GM10248 (cell line): Measurements from ENCODE around the gene HMGCL.

ENCODE experiments used
- CTCF ChIA-PET: fragments of 300-600 bp; sonication (Branson Sonifier 250); formaldehyde crosslinking; extraction: SDS; loops from one replicate; lab custom pipeline; 2021; ENCODE audit warnings: antibody characterized with exemption; lab: Yijun Ruan, JAX
- POLR2A ChIA-PET: fragments of 350-650 bp; sonication (Branson Sonifier 250); formaldehyde crosslinking; extraction: SDS; loops from one replicate; lab custom pipeline; 2020; ENCODE audit warnings: antibody characterized with exemption; lab: Yijun Ruan, JAX
- DNase-seq: peaks from one replicate; pipeline ENCODE4 v3.0.0; 2012; ENCODE audit errors: extremely low spot score
- CTCF ChIP-seq: IDR thresholded peaks from 2 replicates; pipeline ENCODE4 v1.5.1; 2012; ENCODE audit warnings: mild to moderate bottlenecking, low read depth; ENCODE audit errors: extremely low read depth, missing control alignments, control extremely low read depth

The HMGCL gene

GRCh38 chr1:23799570-23800399 is 25.4 kb downstream of the HMGCL start:
- POLR2A ChIA-PET: interaction anchor here (0.6 kb wide), 1 partner anchor 19 kb away, joined by 3 read pairs; no protein-coding TSS in a partner anchor
- peak; percentile 77 for DNase-seq
- CTCF ChIA-PET: interaction anchor here (2.4 to 16.4 kb wide), 3 partner anchors 11 to 117 kb away, joined by 6 to 169 read pairs (median 11); no protein-coding TSS in a partner anchor
- TF ChIP-seq CTCF: no peak

DNA sequence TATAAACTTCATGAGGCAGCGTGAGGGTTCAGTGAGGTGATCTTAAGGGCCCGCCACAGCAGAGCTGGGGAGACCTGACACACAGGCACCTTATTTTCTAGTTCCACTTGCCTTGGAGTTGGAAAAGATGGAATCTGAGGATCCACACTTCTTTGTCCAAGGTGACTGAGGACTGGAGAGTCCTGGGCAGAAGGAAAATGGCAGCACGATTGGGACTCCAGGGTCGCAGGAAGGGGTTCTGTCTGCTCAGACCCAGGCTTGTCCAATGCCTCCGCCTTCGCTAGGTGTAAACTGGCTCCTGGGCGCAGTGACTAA is 26.0 kb downstream of the HMGCL start:
- TF ChIP-seq CTCF: no peak
- POLR2A ChIA-PET: no interaction called here
- no peak for DNase-seq
- CTCF ChIA-PET: interaction anchor here (2.4 to 16.4 kb wide), 3 partner anchors 11 to 118 kb away, joined by 6 to 169 read pairs (median 11); no protein-coding TSS in a partner anchor

- no peak for DNase-seq
- ChIA-PET CTCF (interaction anchor here (1.2 to 16.4 kb wide), 6 partner anchors 12 to 118 kb away, joined by 3 to 169 read pairs (median 5); no protein-coding TSS in a partner anchor), POLR2A (no interaction called here)
- no peak for TF ChIP-seq CTCF
Observed at GRCh38 chr1:23798662-23799142, 26.5 kb downstream of the HMGCL start.

DNA sequence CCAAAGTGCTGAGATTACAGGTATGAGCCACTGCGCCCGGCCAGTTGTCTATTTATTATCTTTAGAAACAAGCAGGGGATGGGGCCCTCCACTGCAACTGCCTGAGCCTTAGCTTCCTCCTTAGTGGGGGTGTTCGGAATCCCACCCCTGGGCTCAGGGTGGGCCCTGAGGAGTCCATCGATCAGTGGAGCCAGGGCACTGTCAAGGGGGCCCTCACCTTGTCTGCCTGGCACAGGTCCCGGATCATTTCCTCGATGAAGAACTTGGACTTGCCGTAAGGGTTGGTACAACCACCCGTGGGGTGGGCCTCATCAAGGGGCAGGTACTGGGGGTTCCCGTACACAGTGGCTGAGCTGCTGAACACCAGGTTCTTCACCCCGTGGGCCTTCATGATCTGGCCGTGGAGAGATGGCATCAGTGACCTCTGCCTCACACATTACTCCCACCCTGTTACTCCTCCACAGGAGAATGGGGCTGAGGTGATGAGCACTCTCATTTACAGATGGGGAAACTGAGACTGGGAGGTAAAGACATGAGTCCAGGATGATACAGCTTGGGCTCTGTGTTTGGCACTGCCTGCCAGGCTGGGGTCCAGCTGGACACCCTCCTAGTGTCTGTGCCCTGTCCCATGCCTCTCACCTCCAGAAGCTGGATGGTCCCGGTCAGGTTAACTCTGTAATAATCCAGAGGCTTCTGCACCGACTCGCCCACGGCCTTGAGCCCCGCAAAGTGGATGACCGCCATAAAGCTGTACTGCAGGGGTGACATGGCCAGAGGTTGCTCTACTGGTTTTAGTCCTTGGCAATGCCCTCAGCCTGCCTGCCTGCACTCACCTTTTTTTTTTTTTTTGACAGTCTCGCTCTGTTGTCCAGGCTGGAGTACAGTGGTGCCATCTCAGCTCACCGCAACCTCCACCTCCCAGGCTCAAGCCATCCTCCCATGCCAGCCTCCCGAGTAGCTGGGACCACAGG is 27.5 kb downstream of the HMGCL start:
- no peak for TF ChIP-seq CTCF
- no peak for DNase-seq
- ChIA-PET CTCF (interaction anchor here (0.8 to 16.4 kb wide), 7 partner anchors 10 to 119 kb away, joined by 3 to 169 read pairs (median 4); no protein-coding TSS in a partner anchor), POLR2A (no interaction called here)

- CTCF ChIA-PET: interaction anchor here (1.7 to 16.4 kb wide), 2 partner anchors 14 to 27 kb away, joined by 4 to 169 read pairs; no protein-coding TSS in a partner anchor
- POLR2A ChIA-PET: no interaction called here
- no peak for DNase-seq
- TF ChIP-seq CTCF: no peak
Observed at GRCh38 chr1:23796466-23797271, 28.6 kb downstream of the HMGCL start.
